Mucosa of rectum (tissue), 2 donors: ENCODE results near the gene MAGIX.

ENCODE experiments used
- H3K27ac ChIP-seq, 2 donors: one replicate each; pipeline ENCODE4 v1.7.0; 2013; ENCODE audit warnings: inconsistent platforms in 2 of 2, low read depth in 2 of 2, low read length in 2 of 2
- H3K27me3 ChIP-seq, 2 donors: one replicate each; pipeline ENCODE4 v1.7.0; 2013; ENCODE audit warnings: low read length in 2 of 2; ENCODE audit not compliant: control insufficient read depth in 2 of 2, insufficient read depth in 2 of 2
- H3K36me3 ChIP-seq, 2 donors: one replicate each; pipeline ENCODE4 v1.7.0; 2013; ENCODE audit warnings: low read length in 2 of 2; ENCODE audit not compliant: control insufficient read depth in 2 of 2, insufficient read depth in 2 of 2
- H3K4me1 ChIP-seq, 2 donors: one replicate each; pipeline ENCODE4 v1.7.0; 2013; ENCODE audit warnings: low read length in 2 of 2, mild to moderate bottlenecking in 1 of 2; ENCODE audit not compliant: control insufficient read depth in 2 of 2, insufficient read depth in 2 of 2
- H3K4me3 ChIP-seq, 2 donors: one replicate each; pipeline ENCODE4 v1.7.0; 2013; ENCODE audit warnings: low read length in 2 of 2
- H3K9ac ChIP-seq, 2 donors: one replicate each; pipeline ENCODE4 v1.7.0; 2013; ENCODE audit warnings: low read length in 2 of 2, low read depth in 1 of 2, mild to moderate bottlenecking in 1 of 2
- H3K9me3 ChIP-seq, 2 donors: one replicate each; pipeline ENCODE4 v1.7.0; 2013; ENCODE audit warnings: low read length in 2 of 2; ENCODE audit not compliant: control insufficient read depth in 2 of 2
- donor health status: healthy.
- donor health status: Normal muscosa, but diverticular disease.

The MAGIX gene

GRCh38 chrX:49214996-49215526, 52.5 kb downstream of the MAGIX start:
- H3K9ac ChIP-seq, result no peak overlapping the region
- peaks cover 0 to 3% of the 10 kb centered on the region in 2 donors for H3K27me3 ChIP-seq
- no peaks in the 10 kb centered on the region for H3K36me3 ChIP-seq
- H3K27ac ChIP-seq, result no peak overlapping the region
- no peak overlapping the region for H3K4me3 ChIP-seq
- H3K4me1 ChIP-seq, result no peaks in the 10 kb centered on the region
- H3K9me3 ChIP-seq, result no peaks in the 10 kb centered on the region
